HEK293 (cell line): ENCODE data around the gene OPCML.

Experiments
- CTCF ChIA-PET: fragments of 350-600 bp; formaldehyde crosslinking; extraction: SDS; loops from one replicate; lab custom pipeline; 2021; ENCODE audit warnings: antibody characterized with exemption; lab: Yijun Ruan, JAX
- POLR2A ChIA-PET: fragments of 300-600 bp; formaldehyde crosslinking; extraction: SDS; loops from one replicate; lab custom pipeline; 2020; ENCODE audit warnings: antibody characterized with exemption, inconsistent platforms; lab: Yijun Ruan, JAX
- H3K27ac ChIP-seq: fragments of 200-500 bp; sonication (Bioruptor generic); 2 replicates; pipeline ENCODE4 v1.5.1; 2014; ENCODE audit warnings: low read depth, low read length, control low read depth, inconsistent platforms; ENCODE audit errors: extremely low read depth
- H3K36me3 ChIP-seq, 2 experiments: fragments of 200-500 bp in 1 of 2; sonication (Bioruptor generic) in 1 of 2; 1 replicate in 1 of 2; 2 replicates in 1 of 2; pipeline ENCODE4 v1.5.1; 2014 to 2017; ENCODE audit warnings: inconsistent platforms in 2 of 2, low read length in 2 of 2; ENCODE audit not compliant: control insufficient read depth in 2 of 2, insufficient read depth in 1 of 2
- H3K4me1 ChIP-seq: fragments of 200-500 bp; sonication (Bioruptor generic); 2 replicates; pipeline ENCODE4 v1.5.1; 2014; ENCODE audit warnings: mild to moderate bottlenecking, low read length, inconsistent platforms; ENCODE audit not compliant: control insufficient read depth, insufficient read depth
- H3K4me3 ChIP-seq: 2 replicates; pipeline ENCODE4 v1.5.1; 2011; ENCODE audit warnings: low read depth, mild to moderate bottlenecking, control low read depth, low read length, moderate library complexity
- H3K9me3 ChIP-seq: fragments of 200-500 bp; sonication (Bioruptor generic); 2 replicates; pipeline ENCODE4 v1.5.1; 2014; ENCODE audit warnings: low read depth, low read length, inconsistent platforms; ENCODE audit not compliant: control insufficient read depth, insufficient read depth
- FEZF1 ChIP-seq: fragments of 450-650 bp; formaldehyde crosslinking; IDR thresholded peaks from 2 replicates; pipeline ENCODE4 v1.5.1; 2016; ENCODE audit warnings: missing biosample characterization, missing genetic modification characterization
- HOXC10 ChIP-seq: sonication (generic); formaldehyde crosslinking; IDR thresholded peaks from 2 replicates; pipeline ENCODE4 v1.8.1; 2023; ENCODE audit warnings: mild to moderate bottlenecking, missing genetic modification reagents
- INSM2 ChIP-seq: fragments of 450-650 bp; formaldehyde crosslinking; IDR thresholded peaks from 2 replicates; pipeline ENCODE4 v1.5.1; 2016; ENCODE audit warnings: missing biosample characterization, missing genetic modification characterization
- SALL2 ChIP-seq: fragments of 450-650 bp; formaldehyde crosslinking; IDR thresholded peaks from 2 replicates; pipeline ENCODE4 v1.5.0; 2017; ENCODE audit warnings: missing biosample characterization, mild to moderate bottlenecking, missing genetic modification characterization, borderline replicate concordance
- SCRT2 ChIP-seq: fragments of 450-650 bp; formaldehyde crosslinking; IDR thresholded peaks from 2 replicates; pipeline ENCODE4 v1.5.1; 2016; ENCODE audit warnings: missing biosample characterization, missing genetic modification characterization
- TCF7L2 ChIP-seq: IDR thresholded peaks from 2 replicates; pipeline ENCODE4 v1.6.1; 2011; ENCODE audit warnings: low read depth, mild to moderate bottlenecking, inconsistent platforms, low read length, moderate library complexity, borderline replicate concordance
- WT1 ChIP-seq: fragments of 450-650 bp; formaldehyde crosslinking; IDR thresholded peaks from 2 replicates; pipeline ENCODE4 v1.5.1; 2016; ENCODE audit warnings: missing biosample characterization, missing genetic modification characterization
- ZBTB21 ChIP-seq: fragments of 450-650 bp; formaldehyde crosslinking; IDR thresholded peaks from 2 replicates; pipeline ENCODE4 v1.5.1; 2017; ENCODE audit warnings: missing biosample characterization, missing genetic modification characterization
- ZBTB6 ChIP-seq: fragments of 450-650 bp; formaldehyde crosslinking; IDR thresholded peaks from 2 replicates; pipeline ENCODE4 v1.5.1; 2017; ENCODE audit warnings: missing biosample characterization, missing genetic modification characterization
- ZFP3 ChIP-seq: fragments of 450-650 bp; formaldehyde crosslinking; IDR thresholded peaks from 2 replicates; pipeline ENCODE4 v1.5.1; 2016; ENCODE audit warnings: low read depth, missing biosample characterization, missing genetic modification characterization
- ZFP69B ChIP-seq: fragments of 450-650 bp; formaldehyde crosslinking; IDR thresholded peaks from 2 replicates; pipeline ENCODE4 v1.5.1; 2016; ENCODE audit warnings: missing biosample characterization, missing genetic modification characterization
- ZNF10 ChIP-seq: fragments of 450-650 bp; formaldehyde crosslinking; IDR thresholded peaks from 2 replicates; pipeline ENCODE4 v1.5.1; 2017; ENCODE audit warnings: missing biosample characterization, missing genetic modification characterization
- ZNF114 ChIP-seq: fragments of 450-650 bp; formaldehyde crosslinking; IDR thresholded peaks from 2 replicates; pipeline ENCODE4 v1.5.0; 2017; ENCODE audit warnings: missing biosample characterization, missing genetic modification characterization
- ZNF140 ChIP-seq: fragments of 450-650 bp; formaldehyde crosslinking; IDR thresholded peaks from 2 replicates; pipeline ENCODE4 v1.5.1; 2016; ENCODE audit warnings: missing biosample characterization, missing genetic modification characterization
- ZNF146 ChIP-seq: fragments of 450-650 bp; formaldehyde crosslinking; IDR thresholded peaks from 2 replicates; pipeline ENCODE4 v1.5.1; 2016; ENCODE audit warnings: missing biosample characterization, missing genetic modification characterization
- ZNF221 ChIP-seq: fragments of 450-650 bp; formaldehyde crosslinking; IDR thresholded peaks from 2 replicates; pipeline ENCODE4 v1.5.1; 2017; ENCODE audit warnings: missing biosample characterization, missing genetic modification characterization, borderline replicate concordance
- ZNF223 ChIP-seq: fragments of 450-650 bp; formaldehyde crosslinking; IDR thresholded peaks from 2 replicates; pipeline ENCODE4 v1.5.1; 2016; ENCODE audit warnings: missing biosample characterization, missing genetic modification characterization
- ZNF24 ChIP-seq: fragments of 450-650 bp; formaldehyde crosslinking; IDR thresholded peaks from 2 replicates; pipeline ENCODE4 v1.5.1; 2016; ENCODE audit warnings: missing biosample characterization, missing genetic modification characterization
- ZNF26 ChIP-seq: fragments of 450-650 bp; formaldehyde crosslinking; IDR thresholded peaks from 2 replicates; pipeline ENCODE4 v1.5.1; 2016; ENCODE audit warnings: missing biosample characterization, missing genetic modification characterization
- ZNF274 ChIP-seq, 2 experiments: fragments of 200-500 bp in 1 of 2; fragments of 450-650 bp in 1 of 2; sonication (Bioruptor generic) in 1 of 2; formaldehyde crosslinking in 1 of 2; IDR thresholded peaks; 2 replicates each; pipeline versions ENCODE4 v1.5.1 to v1.6.1; 2014 to 2016; ENCODE audit warnings: borderline replicate concordance in 1 of 2, inconsistent platforms in 1 of 2, low read length in 1 of 2, missing biosample characterization in 1 of 2, missing genetic modification characterization in 1 of 2
- ZNF362 ChIP-seq: fragments of 450-650 bp; formaldehyde crosslinking; IDR thresholded peaks from 2 replicates; pipeline ENCODE4 v1.5.1; 2016; ENCODE audit warnings: missing biosample characterization, missing genetic modification characterization
- ZNF549 ChIP-seq: fragments of 450-650 bp; IDR thresholded peaks from 2 replicates; pipeline ENCODE4 v1.5.1; 2018; ENCODE audit warnings: missing biosample characterization, missing genetic modification characterization, mild to moderate bottlenecking, inconsistent platforms, moderate library complexity
- ZNF558 ChIP-seq: fragments of 450-650 bp; formaldehyde crosslinking; IDR thresholded peaks from 2 replicates; pipeline ENCODE4 v1.5.1; 2016; ENCODE audit warnings: missing biosample characterization, missing genetic modification characterization
- ZNF571 ChIP-seq: fragments of 450-650 bp; formaldehyde crosslinking; IDR thresholded peaks from 2 replicates; pipeline ENCODE4 v1.5.0; 2017; ENCODE audit warnings: missing biosample characterization, missing genetic modification characterization
- ZNF580 ChIP-seq: fragments of 450-650 bp; formaldehyde crosslinking; IDR thresholded peaks from 2 replicates; pipeline ENCODE4 v1.5.1; 2016; ENCODE audit warnings: missing biosample characterization, missing genetic modification characterization
- ZNF670 ChIP-seq: fragments of 450-650 bp; formaldehyde crosslinking; IDR thresholded peaks from 2 replicates; pipeline ENCODE4 v1.5.1; 2016; ENCODE audit warnings: missing biosample characterization, missing genetic modification characterization, low read depth
- ZNF701 ChIP-seq: fragments of 450-650 bp; formaldehyde crosslinking; IDR thresholded peaks from 2 replicates; pipeline ENCODE4 v1.5.1; 2016; ENCODE audit warnings: missing biosample characterization, missing genetic modification characterization
- ZNF747 ChIP-seq: fragments of 450-650 bp; formaldehyde crosslinking; IDR thresholded peaks from 2 replicates; pipeline ENCODE4 v1.5.1; 2016; ENCODE audit warnings: missing biosample characterization, missing genetic modification characterization
- ZNF777 ChIP-seq: fragments of 450-650 bp; formaldehyde crosslinking; IDR thresholded peaks from 2 replicates; pipeline ENCODE4 v1.5.1; 2017; ENCODE audit warnings: missing biosample characterization, missing genetic modification characterization, borderline replicate concordance
- ZNF830 ChIP-seq: fragments of 450-650 bp; IDR thresholded peaks from 2 replicates; pipeline ENCODE4 v1.5.0; 2018; ENCODE audit warnings: missing biosample characterization, missing genetic modification characterization, low read depth, mild to moderate bottlenecking, moderate library complexity
- ZSCAN30 ChIP-seq: fragments of 450-650 bp; IDR thresholded peaks from 2 replicates; pipeline ENCODE4 v1.5.1; 2018; ENCODE audit warnings: missing biosample characterization, mild to moderate bottlenecking, missing genetic modification characterization, moderate library complexity

The OPCML gene

GRCh38 chr11:132686886-132687285 is 845.4 kb downstream of the OPCML start:
- H3K4me1 ChIP-seq, result no peaks in the 10 kb centered on the region
- no peaks in the 10 kb centered on the region for H3K36me3 ChIP-seq
- no peak overlapping the region for H3K4me3 ChIP-seq
- H3K9me3 ChIP-seq, result no peaks in the 10 kb centered on the region
- ChIA-PET POLR2A (no interaction called here), CTCF (interaction anchor here (0.5 to 0.7 kb wide), 2 partner anchors 13 to 339 kb away, joined by 3 read pairs; no protein-coding TSS in a partner anchor)
- H3K27ac ChIP-seq, result no peak overlapping the region
- no peak for TF ChIP-seq ZFP69B (tag by site-specific recombination)
- TF ChIP-seq FEZF1 (tag by site-specific recombination), result no peak
- no peak for TF ChIP-seq ZNF747 (tag by site-specific recombination)
- TF ChIP-seq ZNF26 (tag by site-specific recombination), result no peak
- TF ChIP-seq ZNF221 (tag by site-specific recombination), result no peak
- TF ChIP-seq ZNF274 (IDR thresholded peaks at IDR 0.05; ENCODE audit: low read length), result no peak
- no peak for TF ChIP-seq ZNF274 (tag by site-specific recombination; IDR thresholded peaks at IDR 0.05; ENCODE audit: borderline replicate concordance)
- no peak for TF ChIP-seq HOXC10 (CRISPR knock-in tag)
- no peak for TF ChIP-seq ZNF362
- TF ChIP-seq ZNF140, result no peak
- no peak for TF ChIP-seq ZNF777
- no peak for TF ChIP-seq ZNF24 (tag by site-specific recombination)
- no peak for TF ChIP-seq ZSCAN30 (tag by site-specific recombination)
- no peak for TF ChIP-seq ZNF670
- no peak for TF ChIP-seq WT1 (tag by site-specific recombination)
- no peak for TF ChIP-seq SALL2 (tag by site-specific recombination)
- no peak for TF ChIP-seq ZNF223 (tag by site-specific recombination)
- no peak for TF ChIP-seq TCF7L2
- no peak for TF ChIP-seq ZNF549 (tag by site-specific recombination)
- no peak for TF ChIP-seq ZNF114 (tag by site-specific recombination)
- TF ChIP-seq ZBTB21 (tag by site-specific recombination), result no peak

- Histone ChIP-seq H3K4me1 (no peaks in the 10 kb centered on the region), H3K4me3 (no peak overlapping the region), H3K9me3 (no peaks in the 10 kb centered on the region), H3K36me3 (no peaks in the 10 kb centered on the region), H3K27ac (no peak overlapping the region)
- ChIA-PET POLR2A (no interaction called here), CTCF (interaction anchor here (0.6 to 0.8 kb wide), 2 partner anchors 123 to 655 kb away, joined by 3 to 4 read pairs; no protein-coding TSS in a partner anchor)
- TF ChIP-seq ZNF830 (tag by site-specific recombination) (no peak), ZNF571 (tag by site-specific recombination) (no peak), ZNF146 (tag by site-specific recombination) (no peak), ZNF701 (tag by site-specific recombination) (no peak), ZBTB6 (tag by site-specific recombination) (no peak), ZNF10 (tag by site-specific recombination) (no peak), ZNF558 (tag by site-specific recombination) (no peak), INSM2 (tag by site-specific recombination) (no peak), ZFP3 (tag by site-specific recombination) (no peak), ZNF580 (no peak), SCRT2 (tag by site-specific recombination) (no peak)
Measured at GRCh38 chr11:132685174-132685611, 847.1 kb downstream of the OPCML start.
